ENCODE data around the gene VWA8.

DNA sequence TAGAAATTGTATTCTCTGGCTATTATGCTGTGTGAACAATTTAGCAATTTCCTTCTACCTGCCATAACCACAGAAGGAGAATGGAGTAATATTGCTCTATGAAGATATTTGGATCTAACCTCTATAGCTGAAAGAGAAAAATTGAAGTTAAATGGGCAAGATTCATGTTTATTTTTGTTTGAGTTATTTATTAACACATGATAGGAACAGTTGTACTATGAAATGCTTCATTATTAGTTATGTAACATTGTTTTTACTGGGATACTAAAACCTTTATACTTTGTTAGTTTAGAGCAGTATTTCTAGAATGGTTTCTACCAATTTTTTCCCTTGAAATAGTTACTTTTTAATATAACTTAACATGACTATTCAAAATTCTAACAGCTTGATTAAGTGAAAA, 27.3 kb upstream of the VWA8 start:
- TF ChIP-seq GATA3 (IDR thresholded peaks at IDR 0.05; ENCODE audit: low read depth, low read length) (no peak), GATA2 (IDR thresholded peaks at IDR 0.05; ENCODE audit: low read depth, low read length) (no peak)
